ENCODE results near the gene PLEKHF1. TPM values are rescaled to one million over a fixed set of nuclear protein-coding genes. Genes with fewer than 3 reads are reported as not detected.
A peak's percentile ranks its signal among the peaks of the same experiment; 100 is the strongest.

PLEKHF1 gene
- total RNA-seq, 4 donors from 2014 or later: 7.4 to 35.9 (median 19.7) TPM

DNA sequence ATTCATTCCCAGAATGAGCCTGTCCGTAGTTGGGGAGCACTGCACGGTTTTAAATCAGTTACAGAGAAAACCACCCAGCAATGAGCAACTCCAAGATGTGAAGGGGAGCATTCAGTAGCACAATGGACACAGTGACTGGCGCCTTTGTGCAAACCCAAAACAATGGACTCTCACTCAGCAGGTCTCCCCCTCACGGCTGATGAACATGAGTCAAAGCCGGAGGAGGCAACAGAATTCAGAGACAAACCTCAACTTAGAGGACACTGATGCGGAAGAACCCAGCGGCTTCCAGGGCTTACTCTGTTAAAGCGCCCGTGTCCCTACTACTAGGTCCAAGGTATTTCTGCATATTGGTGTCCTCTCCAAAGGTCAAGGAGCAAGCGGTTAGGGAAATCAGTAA is 17.7 kb downstream of the PLEKHF1 start:
- TF ChIP-seq POLR2A (IDR thresholded peaks at IDR 0.05): no peak
- TF ChIP-seq, protein P1, sequence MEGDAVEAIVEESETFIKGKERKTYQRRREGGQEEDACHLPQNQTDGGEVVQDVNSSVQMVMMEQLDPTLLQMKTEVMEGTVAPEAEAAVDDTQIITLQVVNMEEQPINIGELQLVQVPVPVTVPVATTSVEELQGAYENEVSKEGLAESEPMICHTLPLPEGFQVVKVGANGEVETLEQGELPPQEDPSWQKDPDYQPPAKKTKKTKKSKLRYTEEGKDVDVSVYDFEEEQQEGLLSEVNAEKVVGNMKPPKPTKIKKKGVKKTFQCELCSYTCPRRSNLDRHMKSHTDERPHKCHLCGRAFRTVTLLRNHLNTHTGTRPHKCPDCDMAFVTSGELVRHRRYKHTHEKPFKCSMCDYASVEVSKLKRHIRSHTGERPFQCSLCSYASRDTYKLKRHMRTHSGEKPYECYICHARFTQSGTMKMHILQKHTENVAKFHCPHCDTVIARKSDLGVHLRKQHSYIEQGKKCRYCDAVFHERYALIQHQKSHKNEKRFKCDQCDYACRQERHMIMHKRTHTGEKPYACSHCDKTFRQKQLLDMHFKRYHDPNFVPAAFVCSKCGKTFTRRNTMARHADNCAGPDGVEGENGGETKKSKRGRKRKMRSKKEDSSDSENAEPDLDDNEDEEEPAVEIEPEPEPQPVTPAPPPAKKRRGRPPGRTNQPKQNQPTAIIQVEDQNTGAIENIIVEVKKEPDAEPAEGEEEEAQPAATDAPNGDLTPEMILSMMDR (IDR thresholded peaks at IDR 0.05): no peak
- Histone ChIP-seq H3K27ac (no peak overlapping the region), H3K27me3 (no peaks in the 10 kb centered on the region), H3K36me3 (no peaks in the 10 kb centered on the region), H3K4me3 (no peak overlapping the region), H3K4me1 (peaks cover 0 to 11% of the 10 kb centered on the region in 2 donors), H3K9me3 (no peaks in the 10 kb centered on the region)
- no peak for DNase-seq
- intact Hi-C loops (cut with DNase I; ENCODE audit: low total_unique reads): no loop called here

DNA sequence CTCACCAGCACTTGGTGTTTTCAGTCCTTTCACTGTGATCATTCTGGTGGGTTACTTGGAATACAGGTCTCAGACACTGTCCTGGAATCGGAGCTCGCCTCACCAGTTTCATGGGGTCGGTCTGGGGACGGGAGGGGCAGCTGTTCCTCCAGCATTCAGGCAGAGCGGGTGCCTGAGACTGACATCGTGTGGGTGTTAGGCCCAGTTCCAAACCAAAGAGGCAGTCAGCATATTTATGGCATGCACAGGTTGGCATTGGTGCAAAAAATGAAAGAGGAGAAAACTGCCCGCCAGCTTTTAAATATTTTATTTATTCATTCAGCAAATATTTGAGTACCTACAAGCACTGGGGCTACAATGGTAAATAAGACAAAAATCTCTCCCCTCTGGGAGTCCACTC is 20.1 kb downstream of the PLEKHF1 start:
- Histone ChIP-seq H3K27ac (peak overlapping the region in 1 of 2 donors; percentile 26), H3K27me3 (no peaks in the 10 kb centered on the region), H3K36me3 (no peaks in the 10 kb centered on the region), H3K9me3 (no peaks in the 10 kb centered on the region), H3K4me3 (no peak overlapping the region), H3K4me1 (peaks cover 0 to 11% of the 10 kb centered on the region in 2 donors)
- TF ChIP-seq, protein P1 (IDR thresholded peaks at IDR 0.05): no peak
- TF ChIP-seq POLR2A (IDR thresholded peaks at IDR 0.05): no peak
- no peak for DNase-seq
- intact Hi-C loops (cut with DNase I; ENCODE audit: low total_unique reads): no loop called here

DNA sequence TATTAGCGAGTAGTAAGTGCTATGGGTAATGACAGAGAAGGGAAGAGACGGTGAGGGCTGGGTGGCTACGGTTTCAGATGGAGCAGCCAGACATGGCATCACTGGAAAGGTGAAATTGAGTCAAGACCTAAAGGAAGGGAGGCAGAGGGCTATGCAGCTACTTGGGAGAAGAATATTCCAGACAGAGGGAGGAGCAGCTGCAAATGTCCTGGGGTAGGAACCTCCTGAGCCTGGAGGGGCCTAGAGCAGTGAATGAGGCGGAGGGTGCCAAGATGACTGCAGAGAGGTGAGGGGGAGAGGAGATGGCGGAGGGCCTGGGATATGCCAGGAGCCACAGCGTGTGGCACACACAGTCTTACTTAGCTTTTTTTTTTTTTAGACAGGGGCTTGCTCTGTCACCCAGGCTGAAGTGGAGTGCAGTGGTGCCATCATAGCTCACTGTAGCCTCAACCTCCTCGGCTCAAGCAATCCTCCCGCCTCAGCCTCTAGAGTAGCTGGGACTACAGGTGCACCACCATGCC is 21.1 kb downstream of the PLEKHF1 start:
- DNase-seq: no peak
- TF ChIP-seq, protein P1 (IDR thresholded peaks at IDR 0.05): no peak
- no peak for TF ChIP-seq POLR2A (IDR thresholded peaks at IDR 0.05)
- Histone ChIP-seq H3K27me3 (no peaks in the 10 kb centered on the region), H3K4me1 (peaks cover 0 to 7% of the 10 kb centered on the region in 2 donors), H3K36me3 (no peaks in the 10 kb centered on the region), H3K9me3 (peaks cover 0 to 5% of the 10 kb centered on the region in 2 donors), H3K4me3 (no peak overlapping the region), H3K27ac (peak overlapping the region; percentile 75 to 79)
- intact Hi-C loops (cut with DNase I; ENCODE audit: low total_unique reads): no loop called here

DNA sequence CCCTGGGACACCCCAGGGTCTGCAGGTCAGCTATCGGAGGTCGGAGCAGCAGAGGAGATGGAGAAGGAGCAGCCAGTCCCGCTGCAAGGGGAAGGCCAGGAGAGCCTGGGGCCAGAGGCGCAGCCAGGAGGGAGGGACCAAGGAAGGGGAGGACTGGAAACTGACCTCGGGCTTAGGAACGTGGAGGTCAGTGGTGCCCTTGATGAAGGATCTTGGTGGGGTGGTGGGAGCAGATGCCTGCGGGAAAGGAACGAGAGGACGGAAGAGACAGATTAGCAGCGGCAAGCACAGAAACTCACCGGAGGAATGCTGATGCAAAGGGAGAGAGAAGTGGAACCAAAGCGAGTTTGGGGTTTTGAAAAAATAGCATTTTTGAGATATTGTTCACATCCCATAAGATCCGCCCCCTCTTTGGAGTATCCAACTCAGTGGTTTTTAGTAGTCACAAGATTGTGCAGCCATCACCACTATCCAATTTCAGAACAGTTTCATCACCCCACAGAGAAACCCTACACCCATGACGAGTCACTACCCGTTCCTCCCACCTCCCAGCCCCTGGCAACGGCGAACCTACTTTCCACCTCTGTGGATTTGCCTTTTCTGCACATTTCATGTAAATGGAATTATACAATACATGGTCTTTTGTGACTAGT is 22.1 kb downstream of the PLEKHF1 start:
- TF ChIP-seq, protein P1 (IDR thresholded peaks at IDR 0.05): no peak
- TF ChIP-seq POLR2A (IDR thresholded peaks at IDR 0.05): peak in 1 of 2 donors; percentile 23
- H3K36me3 ChIP-seq: no peaks in the 10 kb centered on the region
- DNase-seq: peak; percentile 82 to 83
- no peaks in the 10 kb centered on the region for H3K4me1 ChIP-seq
- intact Hi-C loops (cut with DNase I; ENCODE audit: low total_unique reads): no loop called here
- peaks cover 0 to 5% of the 10 kb centered on the region in 2 donors for H3K9me3 ChIP-seq
- no peaks in the 10 kb centered on the region for H3K27me3 ChIP-seq
- H3K4me3 ChIP-seq: peak overlapping the region in 1 of 2 donors; percentile 9
- peak overlapping the region; percentile 75 to 79 for H3K27ac ChIP-seq

DNA sequence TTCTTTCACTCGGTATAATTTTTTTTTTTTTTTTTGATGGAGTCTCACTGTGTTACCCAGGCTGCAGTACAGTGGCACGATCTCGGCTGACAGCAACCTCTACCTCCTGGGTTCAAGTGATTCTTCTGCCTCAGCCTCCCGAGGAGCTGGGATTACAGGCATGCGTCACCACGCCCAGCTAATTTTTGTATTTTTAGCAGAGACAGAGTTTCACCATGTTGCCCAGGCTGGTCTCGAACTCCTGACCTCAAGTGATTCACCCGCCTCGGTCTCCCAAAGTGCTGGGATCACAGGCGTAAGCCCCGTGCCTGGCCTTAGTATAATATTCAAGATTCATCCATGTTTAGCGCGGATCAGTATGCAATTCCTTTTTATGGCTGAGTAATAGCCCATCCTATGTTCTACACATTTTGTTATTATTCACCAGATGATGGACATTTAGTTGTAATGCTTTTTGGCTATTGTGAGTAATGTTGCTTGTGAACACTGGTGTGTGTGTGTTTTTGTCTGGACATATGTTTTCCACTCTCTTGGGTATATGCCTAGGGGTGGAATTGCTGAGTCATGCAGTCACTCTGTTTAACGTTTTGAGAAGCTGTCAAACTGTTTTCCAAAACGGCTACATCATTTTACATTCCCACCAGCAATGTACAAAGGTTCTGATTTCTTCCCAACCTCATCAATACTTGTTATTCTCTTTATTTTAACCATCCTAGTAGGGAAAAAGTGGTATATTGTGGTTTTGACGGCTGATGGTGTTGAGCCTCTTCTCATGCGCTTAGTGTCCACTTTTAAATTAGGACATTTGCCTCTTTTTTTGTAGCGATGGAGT is 22.9 kb downstream of the PLEKHF1 start:
- intact Hi-C loops (cut with DNase I; ENCODE audit: low total_unique reads): no loop called here
- TF ChIP-seq, protein P1 (IDR thresholded peaks at IDR 0.05): no peak
- no peak for TF ChIP-seq POLR2A (IDR thresholded peaks at IDR 0.05)
- H3K27me3 ChIP-seq: no peaks in the 10 kb centered on the region
- H3K9me3 ChIP-seq: peaks cover 0 to 5% of the 10 kb centered on the region in 2 donors
- H3K4me3 ChIP-seq: no peak overlapping the region
- no peaks in the 10 kb centered on the region for H3K4me1 ChIP-seq
- DNase-seq: no peak
- peak overlapping the region in 1 of 2 donors; percentile 56 for H3K27ac ChIP-seq
- no peaks in the 10 kb centered on the region for H3K36me3 ChIP-seq
